HCT116 (cell line): ENCODE data around the gene KRT83. TPM values are rescaled to one million over a fixed set of nuclear protein-coding genes. Genes with fewer than 3 reads are reported as not detected.

Source experiments
- ATAC-seq: fragments of 200-7000 bp; cut with Tn5 transposase; 2 replicates; pipeline ENCODE4 v1.9.1; 2020; ENCODE audit warnings: mild to moderate bottlenecking, moderate library complexity
- BruUV-seq: library from RNA; stranded (reverse); fragments of 400-500 nt; replicated peaks from 2 replicates; lab custom pipeline; 2021; lab: Mats Ljungman, UMichigan
- CTCF ChIA-PET: fragments of 300-600 bp; sonication (Branson Sonifier 250); formaldehyde crosslinking; loops from one replicate; lab custom pipeline; 2021; ENCODE audit warnings: antibody characterized with exemption; lab: Charles Lee
- POLR2A ChIA-PET: fragments of 300-600, 350-600 bp; sonication (Branson Sonifier 250); formaldehyde crosslinking; loops from one replicate; lab custom pipeline; 2021; ENCODE audit warnings: antibody characterized with exemption; lab: Charles Lee
- RAD21 ChIA-PET, 2 experiments: fragments of 300-600 bp; sonication (Branson Sonifier 250); formaldehyde crosslinking; loops; one replicate each; lab custom pipeline; 2023; ENCODE audit warnings: low total read pairs in 2 of 2; ENCODE audit not compliant: uncharacterized antibody in 2 of 2, unreplicated experiment in 2 of 2, low non-redundant PET in 1 of 2; lab: Charles Lee
- DNase-seq: peaks from one replicate; pipeline ENCODE4 v3.0.0-alpha.2; 2010; ENCODE audit warnings: low read depth, low spot score
- H2AFZ ChIP-seq: fragments of 200-600 bp; shearing (Covaris generic), sonication (generic); 2 replicates; pipeline ENCODE4 v1.6.1; 2017; ENCODE audit warnings: low read depth, mixed run types, mixed read lengths, antibody characterized with exemption, low read length; ENCODE audit not compliant: poor library complexity, severe bottlenecking
- H3K27ac ChIP-seq: 2 replicates; pipeline ENCODE4 v1.5.1; 2012; ENCODE audit warnings: low read depth, low read length
- H3K27me3 ChIP-seq: fragments of 200-600 bp; sonication (generic); 2 replicates; pipeline ENCODE4 v1.6.1; 2016; ENCODE audit warnings: mixed run types, low read length, mixed read lengths; ENCODE audit not compliant: insufficient read depth
- H3K36me3 ChIP-seq, 2 experiments: fragments of 200-500 bp in 1 of 2; fragments of 200-600 bp in 1 of 2; sonication (Bioruptor generic) in 1 of 2; sonication (generic) in 1 of 2; 2 replicates each; pipeline versions ENCODE4 v1.5.1 to v1.6.1; 2014 to 2016; ENCODE audit warnings: low read length in 2 of 2, inconsistent platforms in 1 of 2, mixed read lengths in 1 of 2, mixed run types in 1 of 2; ENCODE audit not compliant: insufficient read depth in 2 of 2, control insufficient read depth in 1 of 2
- H3K4me1 ChIP-seq, 2 experiments: fragments of 200-600 bp in 1 of 2; sonication (generic) in 1 of 2; 2 replicates each; pipeline versions ENCODE4 v1.5.1 to v1.6.1; 2012 to 2017; ENCODE audit warnings: low read length in 2 of 2, inconsistent platforms in 1 of 2, mild to moderate bottlenecking in 1 of 2, mixed read lengths in 1 of 2, mixed run types in 1 of 2, moderate library complexity in 1 of 2; ENCODE audit not compliant: insufficient read depth in 2 of 2, control insufficient read depth in 1 of 2
- H3K4me2 ChIP-seq: fragments of 200-600 bp; sonication (generic); 2 replicates; pipeline ENCODE4 v1.6.1; 2017; ENCODE audit warnings: mixed run types, low read length, mixed read lengths
- H3K4me3 ChIP-seq, 2 experiments: fragments of 200-600 bp in 1 of 2; sonication (generic) in 1 of 2; replicated peaks in 1 of 2; 2 replicates each; pipeline ENCODE4 v1.5.1; 2011 to 2016; ENCODE audit warnings: low read length in 2 of 2, control low read depth in 1 of 2, low read depth in 1 of 2, mild to moderate bottlenecking in 1 of 2, mixed read lengths in 1 of 2, mixed run types in 1 of 2
- H3K79me2 ChIP-seq: fragments of 200-600 bp; sonication (generic); 2 replicates; pipeline ENCODE4 v1.6.1; 2017; ENCODE audit warnings: mild to moderate bottlenecking, mixed run types, low read length, moderate library complexity, mixed read lengths; ENCODE audit not compliant: insufficient read depth
- H3K9ac ChIP-seq: fragments of 200-600 bp; sonication (generic); 2 replicates; pipeline ENCODE4 v1.6.1; 2016; ENCODE audit warnings: low read length, mixed read lengths
- H3K9me2 ChIP-seq: fragments of 200-600 bp; sonication (generic), shearing (Covaris generic); 2 replicates; pipeline ENCODE4 v1.6.1; 2017; ENCODE audit warnings: mixed run types, mild to moderate bottlenecking, moderate library complexity; ENCODE audit not compliant: insufficient read depth
- H3K9me3 ChIP-seq, 2 experiments: fragments of 200-500 bp in 1 of 2; fragments of 200-600 bp in 1 of 2; sonication (Bioruptor generic) in 1 of 2; sonication (generic) in 1 of 2; 2 replicates each; pipeline ENCODE4 v1.6.1; 2014 to 2017; ENCODE audit warnings: low read length in 2 of 2, mixed read lengths in 2 of 2, inconsistent platforms in 1 of 2, low read depth in 1 of 2, mild to moderate bottlenecking in 1 of 2, mixed run types in 1 of 2, moderate library complexity in 1 of 2; ENCODE audit not compliant: control insufficient read depth in 1 of 2, insufficient read depth in 1 of 2
- H4K20me1 ChIP-seq: fragments of 200-600 bp; sonication (generic), shearing (Covaris generic); 2 replicates; pipeline ENCODE4 v1.6.1; 2017; ENCODE audit warnings: mixed run types, mild to moderate bottlenecking, moderate library complexity; ENCODE audit not compliant: insufficient read depth
- ATF3 ChIP-seq: IDR thresholded peaks from 2 replicates; pipeline ENCODE4 v1.6.1; 2012
- CBX3 ChIP-seq: IDR thresholded peaks from 2 replicates; pipeline ENCODE4 v1.6.1; 2012; ENCODE audit warnings: low read depth
- CEBPB ChIP-seq: IDR thresholded peaks from 2 replicates; pipeline ENCODE4 v1.6.1; 2012; ENCODE audit warnings: low read depth
- CTCF ChIP-seq, 3 experiments: fragments of 200-600 bp in 1 of 3; sonication (generic) in 1 of 3; IDR thresholded peaks in 2 of 3; conservative IDR thresholded peaks in 1 of 3; 2 replicates each; pipeline ENCODE4 v1.5.1; 2012 to 2017; ENCODE audit warnings: low read depth in 2 of 3, low read length in 2 of 3, antibody characterized with exemption in 1 of 3, borderline replicate concordance in 1 of 3, control low read depth in 1 of 3, mild to moderate bottlenecking in 1 of 3, mixed read lengths in 1 of 3, mixed run types in 1 of 3, moderate library complexity in 1 of 3; ENCODE audit not compliant: insufficient read depth in 1 of 3
- EGR1 ChIP-seq: IDR thresholded peaks from 2 replicates; pipeline ENCODE4 v1.6.1; 2012; ENCODE audit warnings: low read depth
- EZH2 ChIP-seq: fragments of 200-600 bp; sonication (generic); IDR thresholded peaks from 2 replicates; pipeline ENCODE4 v1.6.1; 2017; ENCODE audit warnings: antibody characterized with exemption, mixed run types
- EZH2phosphoT487 ChIP-seq: fragments of 200-600 bp; IDR thresholded peaks from 2 replicates; pipeline ENCODE4 v1.6.1; 2018; ENCODE audit warnings: antibody characterized with exemption, borderline replicate concordance
- FOSL1 ChIP-seq: IDR thresholded peaks from 2 replicates; pipeline ENCODE4 v1.6.1; 2012; ENCODE audit warnings: low read depth
- JUND ChIP-seq: IDR thresholded peaks from 2 replicates; pipeline ENCODE4 v1.6.1; 2012
- MAX ChIP-seq: IDR thresholded peaks from 2 replicates; pipeline ENCODE4 v1.6.1; 2012
- POLR2A ChIP-seq: IDR thresholded peaks from 2 replicates; pipeline ENCODE4 v1.7.0; 2011; ENCODE audit warnings: borderline replicate concordance; ENCODE audit not compliant: insufficient read depth, insufficient read length; ENCODE audit errors: extremely low read depth
- POLR2AphosphoS5 ChIP-seq: IDR thresholded peaks from 2 replicates; pipeline ENCODE4 v1.6.1; 2011; ENCODE audit warnings: mild to moderate bottlenecking, low read depth, low read length, moderate library complexity
- RAD21 ChIP-seq: IDR thresholded peaks from 2 replicates; pipeline ENCODE4 v1.6.1; 2012; ENCODE audit warnings: low read depth, mild to moderate bottlenecking
- REST ChIP-seq: IDR thresholded peaks from 2 replicates; pipeline ENCODE4 v1.6.1; 2012; ENCODE audit warnings: low read depth
- SIN3A ChIP-seq: IDR thresholded peaks from 2 replicates; pipeline ENCODE4 v1.6.1; 2012; ENCODE audit warnings: low read depth
- SP1 ChIP-seq: IDR thresholded peaks from 2 replicates; pipeline ENCODE4 v1.6.1; 2012; ENCODE audit warnings: low read depth
- SRF ChIP-seq: IDR thresholded peaks from 2 replicates; pipeline ENCODE4 v1.6.1; 2012; ENCODE audit warnings: low read depth
- YY1 ChIP-seq: IDR thresholded peaks from 2 replicates; pipeline ENCODE4 v1.6.1; 2011; ENCODE audit warnings: low read length, low read depth, moderate library complexity, mild to moderate bottlenecking; ENCODE audit not compliant: insufficient replicate concordance; ENCODE audit errors: extremely low read depth
- ZFX ChIP-seq: fragments of 450-650 bp; IDR thresholded peaks from 2 replicates; pipeline ENCODE4 v1.6.1; 2017
- ZNF274 ChIP-seq: fragments of 200-500 bp; sonication (Bioruptor generic); IDR thresholded peaks from 2 replicates; pipeline ENCODE4 v1.6.1; 2014; ENCODE audit warnings: mild to moderate bottlenecking, low read depth, low read length, inconsistent platforms
- intact Hi-C: fragments of 100-400 bp; cut with micrococcal nuclease; formaldehyde crosslinking; loops from 2 replicates; pipeline ENCODE4 v1.10.0; 2022
- total RNA-seq: library from RNA; stranded (reverse); gene quantifications from one replicate; pipeline ENCODE4 v1.2.1, GENCODE V29; 2021; ENCODE audit not compliant: unreplicated experiment

Gene KRT83
- total RNA-seq, 1 experiment from 2014 or later: not detected

GRCh38 chr12:52294803-52295202 is 26.4 kb downstream of the KRT83 start:
- ATAC-seq (no peak), DNase-seq (no peak)
- no TSS peak for BruUV-seq
- Histone ChIP-seq H3K27me3 (no peaks in the 10 kb centered on the region), H3K79me2 (no peaks in the 10 kb centered on the region), H3K9me3 (no peaks in the 10 kb centered on the region), H3K4me3 (no peak overlapping the region), H3K4me2 (no peak overlapping the region), H3K36me3 (no peaks in the 10 kb centered on the region), H3K4me1 (peaks cover 0 to 15% of the 10 kb centered on the region in 2 experiments; a peak in 2 of 4 replicates), H3K9me2 (no peaks in the 10 kb centered on the region), H4K20me1 (no peaks in the 10 kb centered on the region), H2AFZ (no peak overlapping the region), H3K27ac (no peak overlapping the region), H3K9ac (no peak overlapping the region)
- ChIA-PET CTCF (no interaction called here), POLR2A (interaction anchor here (1.0 kb wide), 1 partner anchor 14 kb away, joined by 4 read pairs; no protein-coding TSS in a partner anchor), RAD21 (no interaction called here)
- intact Hi-C loops: no loop called here
- TF ChIP-seq ZFX (no peak), EGR1 (no peak), ZNF274 (no peak), POLR2A (no peak), EZH2 (no peak), REST (no peak), POLR2AphosphoS5 (no peak), FOSL1 (no peak), MAX (no peak), EZH2phosphoT487 (no peak), CTCF (IDR thresholded peaks at IDR 0.05 in 2 of 3, conservative IDR thresholded peaks at IDR 0.05 in 1 of 3; ENCODE audit: borderline replicate concordance in 1 of 3, insufficient read depth in 1 of 3, low read depth in 2 of 3, low read length in 2 of 3) (no peak), SRF (no peak), YY1 (no peak), SP1 (no peak), CBX3 (no peak), RAD21 (no peak), SIN3A (no peak), JUND (no peak), CEBPB (no peak), ATF3 (no peak)
